PC-9 (cell line): ENCODE results near the gene SH3RF3. TPM values are rescaled to one million over a fixed set of nuclear protein-coding genes. Genes with fewer than 3 reads are reported as not detected.

Experiments
- Bru-seq: library from RNA; stranded (reverse); fragments of 400-500 nt; gene quantifications from one replicate; lab custom pipeline; 2021; lab: Mats Ljungman, UMichigan
- BruChase-seq, 2 experiments: library from RNA; stranded (reverse); fragments of 400-500 nt; gene quantifications; one replicate each; lab custom pipeline; 2021; lab: Mats Ljungman, UMichigan
- BruUV-seq: library from RNA; stranded (reverse); fragments of 400-500 nt; replicated peaks from 2 replicates; lab custom pipeline; 2021; lab: Mats Ljungman, UMichigan
- CTCF ChIA-PET: fragments of 300-600 bp; sonication (Branson Sonifier 250); formaldehyde crosslinking; loops from one replicate; lab custom pipeline; 2022; ENCODE audit warnings: antibody characterized with exemption; lab: Charles Lee
- POLR2A ChIA-PET: fragments of 300-600 bp; sonication (Branson Sonifier 250); formaldehyde crosslinking; loops from one replicate; lab custom pipeline; 2022; ENCODE audit warnings: antibody characterized with exemption; ENCODE audit not compliant: unreplicated experiment; lab: Charles Lee
- DNase-seq, 2 experiments: peaks; one replicate each; pipeline versions ENCODE4 v3.0.0 to v3.0.0-alpha.2; 2015 to 2022; ENCODE audit warnings: mixed read lengths in 1 of 2
- H2AFZ ChIP-seq: fragments of 200-600 bp; sonication (generic); 2 replicates; pipeline ENCODE4 v1.8.1; 2017; ENCODE audit warnings: antibody characterized with exemption
- H3F3A ChIP-seq: fragments of 200-600 bp; sonication (generic); 2 replicates; pipeline ENCODE4 v1.8.1; 2017; ENCODE audit warnings: antibody characterized with exemption, mild to moderate bottlenecking, low read depth; ENCODE audit not compliant: insufficient read depth
- H3K27ac ChIP-seq: fragments of 200-600 bp; sonication (generic); 2 replicates; pipeline ENCODE4 v1.6.1; 2016; ENCODE audit warnings: mixed run types
- H3K27me3 ChIP-seq: fragments of 200-600 bp; sonication (generic); 2 replicates; pipeline ENCODE4 v1.6.1; 2016; ENCODE audit warnings: low read depth, mixed run types; ENCODE audit not compliant: insufficient read depth
- H3K36me3 ChIP-seq: fragments of 200-600 bp; sonication (generic); 2 replicates; pipeline ENCODE4 v1.6.1; 2016; ENCODE audit warnings: low read depth, mixed run types
- H3K4me1 ChIP-seq: fragments of 200-600 bp; sonication (generic); replicated peaks from 2 replicates; pipeline ENCODE4 v1.6.1; 2016; ENCODE audit warnings: mixed run types; ENCODE audit not compliant: insufficient read depth
- H3K4me2 ChIP-seq: fragments of 200-600 bp; sonication (generic); 2 replicates; pipeline ENCODE4 v1.6.1; 2017; ENCODE audit warnings: mixed run types
- H3K4me3 ChIP-seq: fragments of 200-600 bp; sonication (generic); 2 replicates; pipeline ENCODE4 v1.6.1; 2016; ENCODE audit warnings: mixed run types
- H3K79me2 ChIP-seq: fragments of 200-600 bp; sonication (generic); 2 replicates; pipeline ENCODE4 v1.6.1; 2017; ENCODE audit warnings: low read depth, mixed run types
- H3K9me2 ChIP-seq: fragments of 200-600 bp; sonication (generic); 2 replicates; pipeline ENCODE4 v1.8.1; 2017; ENCODE audit warnings: mild to moderate bottlenecking; ENCODE audit not compliant: insufficient read depth
- H3K9me3 ChIP-seq: fragments of 200-600 bp; sonication (generic); 2 replicates; pipeline ENCODE4 v1.8.1; 2016; ENCODE audit warnings: low read depth; ENCODE audit not compliant: insufficient read depth
- H4K20me1 ChIP-seq: fragments of 200-600 bp; sonication (generic); 2 replicates; pipeline ENCODE4 v1.8.1; 2017; ENCODE audit not compliant: insufficient read depth
- EZH2 ChIP-seq: fragments of 200-600 bp; sonication (generic); IDR thresholded peaks from 2 replicates; pipeline ENCODE4 v1.8.0; 2017; ENCODE audit warnings: antibody characterized with exemption, low read depth
- intact Hi-C: fragments of 100-400 bp; cut with micrococcal nuclease; formaldehyde crosslinking; loops from one replicate; pipeline ENCODE4 v1.10.0; 2022; ENCODE audit not compliant: unreplicated experiment
- long read RNA-seq: library from polyadenylated mRNA; stranded (forward); transcript quantifications from one replicate; pipeline ENCODE4 v2.0.0, GENCODE V29; 2022
- total RNA-seq: library from RNA; stranded (reverse); gene quantifications from 2 replicates; pipeline ENCODE4 v1.2.3, GENCODE V29; 2021
- TF ChIP-seq, protein P1 (sequence below): fragments of 200-600 bp; sonication (generic); conservative IDR thresholded peaks from 2 replicates; pipeline ENCODE4 v1.6.1; 2017; ENCODE audit warnings: mixed run types, antibody characterized with exemption, mild to moderate bottlenecking, moderate library complexity

Gene SH3RF3
- 4.9 and 6.1 TPM in 2 replicates for total RNA-seq
- Bru-seq, nascent RNA: percentile 56 among the genes with signal in this experiment
- BruChase-seq, experiment 1, labeled RNA remaining after a 2-hour chase: percentile 47 among the genes with signal in this experiment
- percentile 46 among the genes with signal in this experiment for BruChase-seq, experiment 2, labeled RNA remaining after a 6-hour chase
- long read RNA-seq, full-length matches to known transcripts: 1 of 7 reads
- long read RNA-seq, partial matches to known transcripts: 4 of 7 reads
- long read RNA-seq, other reads (novel, unspliced or antisense): 2 of 7 reads

DNA sequence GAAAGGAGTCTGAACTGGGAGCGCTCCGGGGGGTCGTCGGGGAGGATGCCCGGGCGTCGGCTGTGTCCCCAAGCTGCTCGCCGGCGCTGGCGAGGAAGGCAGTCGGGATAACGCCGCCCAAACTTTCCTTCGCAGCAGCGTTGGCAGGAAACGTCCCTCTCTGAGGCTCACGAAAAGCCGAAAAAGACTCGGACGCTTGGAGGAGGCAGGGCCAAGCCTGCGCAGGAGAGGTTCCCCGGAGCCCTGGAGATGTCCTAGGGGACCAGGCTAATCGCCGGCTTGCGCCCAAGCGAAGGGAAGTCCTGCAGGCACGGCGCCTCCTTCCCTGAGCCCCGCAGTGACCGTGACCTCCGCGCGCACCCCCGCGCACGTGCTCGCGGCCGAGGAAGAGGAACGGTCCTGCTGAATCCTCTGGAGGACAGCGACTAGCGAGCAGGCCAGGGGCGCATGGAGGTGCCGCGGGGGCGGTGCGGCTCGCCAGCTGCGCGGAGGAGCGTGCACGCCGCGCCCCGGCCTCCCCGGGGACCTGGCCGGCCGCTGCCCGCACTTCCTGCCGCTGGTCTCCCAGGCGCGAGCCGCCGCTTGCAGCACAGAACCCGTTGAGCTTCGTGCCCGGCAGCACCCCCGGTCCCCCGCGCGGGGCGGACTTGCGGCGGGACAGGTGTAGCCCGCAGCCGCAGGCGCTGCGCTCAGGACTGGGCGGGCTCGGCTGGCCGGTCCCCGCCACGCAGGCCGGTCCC, at the start of gene SH3RF3:
Gene SH3RF3, plus strand, starts transcription at position 590 of the 740 bp plus-strand sequence.
- DNase-seq: peak in 1 of 2 experiments; percentile 55
- BruUV-seq: TSS peak; percentile 5
- H2AFZ ChIP-seq: peak within 1 kb of the TSS; percentile 84

DNA sequence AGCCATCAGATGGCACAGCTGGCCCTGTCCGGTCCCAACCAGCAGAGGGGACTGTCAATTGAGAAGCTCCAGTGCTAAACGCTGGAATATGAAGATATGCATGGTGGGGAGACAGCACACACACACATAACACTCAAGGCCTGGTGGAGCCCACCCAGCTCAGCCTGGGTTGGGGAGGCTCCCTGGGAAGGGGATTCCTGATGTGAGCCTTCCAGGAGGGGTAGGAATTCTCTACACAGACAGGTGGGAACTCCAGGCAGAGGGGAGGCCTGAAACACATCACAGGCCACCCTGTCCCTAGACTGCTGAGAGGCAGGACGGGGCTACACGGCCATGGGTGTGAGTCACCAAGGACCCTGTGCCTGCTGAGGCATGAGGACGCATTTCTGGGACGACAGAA, 49.4 kb upstream of the SH3RF3 start:
- Histone ChIP-seq H3K79me2 (no peaks in the 10 kb centered on the region), H3K4me1 (no peaks in the 10 kb centered on the region), H2AFZ (no peak overlapping the region), H3K9me2 (no peaks in the 10 kb centered on the region), H3K4me2 (no peak overlapping the region), H3K27me3 (peaks cover 27% of the 10 kb centered on the region), H3K36me3 (no peaks in the 10 kb centered on the region), H3F3A (no peaks in the 10 kb centered on the region), H3K9me3 (no peaks in the 10 kb centered on the region), H3K27ac (no peak overlapping the region), H3K4me3 (no peak overlapping the region), H4K20me1 (no peaks in the 10 kb centered on the region)
- ChIA-PET CTCF (no interaction called here), POLR2A (no interaction called here)
- intact Hi-C loops: no loop called here
- BruUV-seq: no TSS peak
- no peak for TF ChIP-seq EZH2
- DNase-seq: no peak

More for the DNA sequence above, at the start of gene SH3RF3:
- no peaks in the 10 kb centered on the region for H3K36me3 ChIP-seq
- H3K79me2 ChIP-seq: peaks cover 44% of the 10 kb centered on the region
- peaks cover 21% of the 10 kb centered on the region for H4K20me1 ChIP-seq
- H3F3A ChIP-seq: peaks cover 27% of the 10 kb centered on the region
- peak within 1 kb of the TSS; percentile 74 for H3K4me2 ChIP-seq
- TF ChIP-seq, protein P1, sequence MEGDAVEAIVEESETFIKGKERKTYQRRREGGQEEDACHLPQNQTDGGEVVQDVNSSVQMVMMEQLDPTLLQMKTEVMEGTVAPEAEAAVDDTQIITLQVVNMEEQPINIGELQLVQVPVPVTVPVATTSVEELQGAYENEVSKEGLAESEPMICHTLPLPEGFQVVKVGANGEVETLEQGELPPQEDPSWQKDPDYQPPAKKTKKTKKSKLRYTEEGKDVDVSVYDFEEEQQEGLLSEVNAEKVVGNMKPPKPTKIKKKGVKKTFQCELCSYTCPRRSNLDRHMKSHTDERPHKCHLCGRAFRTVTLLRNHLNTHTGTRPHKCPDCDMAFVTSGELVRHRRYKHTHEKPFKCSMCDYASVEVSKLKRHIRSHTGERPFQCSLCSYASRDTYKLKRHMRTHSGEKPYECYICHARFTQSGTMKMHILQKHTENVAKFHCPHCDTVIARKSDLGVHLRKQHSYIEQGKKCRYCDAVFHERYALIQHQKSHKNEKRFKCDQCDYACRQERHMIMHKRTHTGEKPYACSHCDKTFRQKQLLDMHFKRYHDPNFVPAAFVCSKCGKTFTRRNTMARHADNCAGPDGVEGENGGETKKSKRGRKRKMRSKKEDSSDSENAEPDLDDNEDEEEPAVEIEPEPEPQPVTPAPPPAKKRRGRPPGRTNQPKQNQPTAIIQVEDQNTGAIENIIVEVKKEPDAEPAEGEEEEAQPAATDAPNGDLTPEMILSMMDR: no peak
- TF ChIP-seq EZH2: no peak
- no peak within 1 kb of the TSS for H3K27ac ChIP-seq
- H3K4me3 ChIP-seq: peak within 1 kb of the TSS; percentile 70
- H3K4me1 ChIP-seq: peaks cover 57% of the 10 kb centered on the region
- no peaks in the 10 kb centered on the region for H3K9me3 ChIP-seq
- H3K9me2 ChIP-seq: no peaks in the 10 kb centered on the region
- ChIA-PET POLR2A (no interaction called here), CTCF (interaction anchor here (0.7 kb wide), 2 partner anchors 24 to 386 kb away, joined by 3 to 8 read pairs; no protein-coding TSS in a partner anchor)
- no peaks in the 10 kb centered on the region for H3K27me3 ChIP-seq
- intact Hi-C loops: loop anchor here (1.0 to 10.0 kb wide), 8 partner anchors 86 to 609 kb away; no protein-coding TSS in a partner anchor

DNA sequence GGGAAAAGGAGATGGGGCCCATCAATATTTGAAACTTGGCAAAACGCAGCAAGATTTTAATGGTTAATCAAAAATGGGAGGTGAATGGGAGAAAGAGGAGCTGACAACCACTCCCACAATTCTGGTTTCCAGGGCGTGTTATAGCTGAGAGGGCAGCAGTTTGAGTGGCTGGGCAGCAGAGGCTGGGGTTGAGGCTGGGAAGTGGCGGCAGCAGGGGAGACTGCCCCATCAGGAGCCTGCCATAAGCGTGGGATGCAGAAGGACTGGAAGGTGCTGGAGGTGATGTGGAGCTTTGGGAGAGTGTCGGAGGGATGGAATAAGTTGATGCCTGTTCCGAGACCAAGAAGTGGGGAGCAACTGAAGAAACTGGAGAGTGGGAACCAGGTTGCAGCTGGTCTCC, 48.9 kb upstream of the SH3RF3 start:
- ChIA-PET CTCF (no interaction called here), POLR2A (no interaction called here)
- TF ChIP-seq EZH2: no peak
- TF ChIP-seq, protein P1: no peak
- Histone ChIP-seq H3K27me3 (peaks cover 27% of the 10 kb centered on the region), H2AFZ (no peak overlapping the region), H3K27ac (no peak overlapping the region), H3K79me2 (no peaks in the 10 kb centered on the region), H3K4me1 (no peaks in the 10 kb centered on the region), H3K4me2 (no peak overlapping the region), H3K36me3 (no peaks in the 10 kb centered on the region), H3K4me3 (no peak overlapping the region), H3F3A (no peaks in the 10 kb centered on the region), H3K9me2 (no peaks in the 10 kb centered on the region), H3K9me3 (no peaks in the 10 kb centered on the region), H4K20me1 (no peaks in the 10 kb centered on the region)
- no peak for DNase-seq
- intact Hi-C loops: no loop called here
- no TSS peak for BruUV-seq
